HG03460 (cell line): ENCODE measurements around the gene TAF10.

Source experiments
- ATAC-seq: cut with Tn5 transposase; IDR thresholded peaks from one replicate; pipeline ENCODE4 v1.9.1; 2021; ENCODE audit not compliant: unreplicated experiment

Gene TAF10

GRCh38 chr11:6586434-6587359 lies 25.3 kb downstream of the TAF10 start:
- no peak for ATAC-seq

DNA sequence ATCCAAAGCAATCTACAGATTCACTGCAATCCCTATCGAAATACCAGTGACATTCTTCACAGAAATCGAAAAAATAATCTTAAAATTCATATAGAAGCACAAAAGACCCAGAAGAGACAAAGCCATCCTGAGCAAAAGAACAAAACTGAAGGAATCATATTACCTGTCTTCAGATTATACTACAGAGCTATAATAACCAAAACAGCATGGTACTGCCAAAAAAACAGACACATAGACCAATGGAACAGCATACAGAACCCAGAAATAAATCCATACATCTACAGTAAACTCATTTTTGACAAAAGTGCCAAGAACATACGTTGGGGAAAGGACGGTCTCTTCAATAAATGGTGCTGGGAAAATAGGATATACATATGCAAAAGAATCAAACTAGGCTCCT lies 27.5 kb downstream of the TAF10 start:
- ATAC-seq, result no peak

- ATAC-seq, result no peak
Observed at GRCh38 chr11:6583584-6583983, 28.4 kb downstream of the TAF10 start.

GRCh38 chr11:6579681-6580080 lies 32.3 kb downstream of the TAF10 start:
- no peak for ATAC-seq

DNA sequence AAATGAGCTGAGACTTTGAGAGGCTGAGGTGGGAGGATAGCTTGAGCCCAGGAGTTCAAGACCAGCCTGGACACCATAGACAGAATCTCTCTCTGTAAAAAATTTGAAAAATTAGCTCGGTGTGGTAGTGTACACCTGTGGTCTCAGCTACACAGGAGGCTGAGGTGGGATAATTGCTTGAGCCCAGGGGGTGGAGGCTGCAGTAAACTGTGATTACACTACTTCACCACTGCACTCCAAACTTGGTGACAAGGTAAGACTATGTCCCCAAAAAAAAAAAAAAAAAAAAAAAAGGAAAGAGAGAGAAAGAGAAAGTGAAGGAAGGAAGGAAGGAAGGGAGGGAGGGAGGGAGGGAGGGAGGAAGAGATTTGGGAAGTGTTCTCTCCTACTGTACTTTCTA lies 33.9 kb downstream of the TAF10 start:
- ATAC-seq, result no peak

DNA sequence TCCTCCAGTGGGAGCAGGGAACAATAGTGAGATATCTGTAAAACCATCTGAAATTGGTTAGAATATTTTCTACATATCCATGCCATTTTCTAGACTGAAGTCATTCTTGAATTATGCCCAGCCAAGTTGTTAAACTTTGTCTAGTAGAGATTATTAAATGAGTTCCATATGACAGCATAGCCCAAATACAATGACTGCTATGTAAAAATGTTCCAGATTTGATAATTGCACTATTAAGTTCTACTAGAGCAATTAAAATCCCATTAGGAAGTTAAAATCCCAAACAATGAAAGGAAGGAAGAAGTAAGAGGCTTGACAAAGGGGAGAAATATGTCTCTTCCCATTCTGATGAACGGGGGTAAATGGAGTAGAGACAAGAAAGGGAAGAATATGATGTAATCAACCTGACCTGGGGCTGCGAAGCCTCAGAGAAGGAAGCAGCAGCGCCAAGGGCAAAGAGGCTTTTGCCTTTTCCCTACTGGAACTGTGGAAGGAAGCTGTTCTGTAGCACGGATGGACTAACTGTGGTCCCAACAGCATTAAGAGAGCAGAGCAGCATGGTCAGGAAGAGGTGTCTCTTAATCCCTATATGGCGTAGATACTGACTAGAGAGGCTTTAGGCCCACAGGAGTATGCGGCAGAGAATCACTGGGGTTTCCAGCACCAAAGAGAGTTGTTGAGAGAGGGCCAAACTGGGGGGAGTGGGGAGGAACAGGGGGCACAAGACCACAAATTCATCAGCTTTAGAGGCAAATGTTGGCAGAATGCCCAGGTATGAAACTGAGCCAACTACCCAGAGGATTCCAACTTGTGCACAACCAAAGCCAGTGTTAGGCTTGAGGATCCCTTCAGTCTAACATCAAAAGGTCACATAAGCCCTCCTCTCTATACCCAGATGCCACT lies 35.3 kb downstream of the TAF10 start:
- no peak for ATAC-seq

DNA sequence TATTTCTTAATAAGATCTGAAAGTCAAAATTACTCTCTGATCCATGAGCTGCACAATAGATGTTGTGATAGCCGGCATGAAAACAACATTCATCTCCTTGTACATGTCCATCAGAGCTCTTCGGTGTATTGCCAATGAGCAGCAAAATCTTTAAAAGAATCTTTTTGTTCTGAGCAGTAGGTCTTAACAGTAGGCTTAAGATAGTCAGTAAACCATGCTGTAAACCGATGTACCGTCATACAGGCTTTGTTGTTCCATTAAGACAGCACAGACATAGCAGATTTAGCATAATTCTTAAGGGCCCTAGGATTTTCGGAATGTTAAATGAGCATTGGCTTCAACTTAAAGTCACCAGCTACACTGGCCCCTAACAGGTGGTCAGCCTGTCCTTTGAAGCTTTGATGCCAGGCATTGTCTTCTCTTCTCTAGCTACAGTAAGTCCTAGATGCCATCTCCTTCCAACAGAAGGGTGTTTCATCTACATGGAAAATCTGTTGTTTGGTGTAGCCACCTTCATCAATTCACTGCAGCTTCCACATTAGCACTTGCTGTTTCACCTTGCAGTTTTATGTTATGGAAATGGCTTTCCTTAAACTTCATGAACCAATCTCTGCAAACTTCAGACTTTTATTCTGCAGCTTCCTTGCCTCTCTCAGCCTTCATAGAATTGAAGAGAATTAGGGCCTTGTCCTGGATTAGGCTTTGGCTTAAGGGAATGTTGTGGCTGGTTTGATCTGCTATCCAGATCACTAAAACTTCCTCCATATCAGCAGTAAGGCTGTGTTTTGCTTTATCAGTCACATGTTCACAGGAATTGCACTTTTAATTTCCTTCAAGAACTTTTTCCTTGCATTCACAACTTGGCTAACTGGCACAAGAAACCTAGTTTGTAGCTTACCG lies 37.0 kb downstream of the TAF10 start:
- no peak for ATAC-seq

- no peak for ATAC-seq
Observed at GRCh38 chr11:6572215-6572614, 39.8 kb downstream of the TAF10 start.

GRCh38 chr11:6571434-6572008 lies 40.5 kb downstream of the TAF10 start:
- no peak for ATAC-seq

DNA sequence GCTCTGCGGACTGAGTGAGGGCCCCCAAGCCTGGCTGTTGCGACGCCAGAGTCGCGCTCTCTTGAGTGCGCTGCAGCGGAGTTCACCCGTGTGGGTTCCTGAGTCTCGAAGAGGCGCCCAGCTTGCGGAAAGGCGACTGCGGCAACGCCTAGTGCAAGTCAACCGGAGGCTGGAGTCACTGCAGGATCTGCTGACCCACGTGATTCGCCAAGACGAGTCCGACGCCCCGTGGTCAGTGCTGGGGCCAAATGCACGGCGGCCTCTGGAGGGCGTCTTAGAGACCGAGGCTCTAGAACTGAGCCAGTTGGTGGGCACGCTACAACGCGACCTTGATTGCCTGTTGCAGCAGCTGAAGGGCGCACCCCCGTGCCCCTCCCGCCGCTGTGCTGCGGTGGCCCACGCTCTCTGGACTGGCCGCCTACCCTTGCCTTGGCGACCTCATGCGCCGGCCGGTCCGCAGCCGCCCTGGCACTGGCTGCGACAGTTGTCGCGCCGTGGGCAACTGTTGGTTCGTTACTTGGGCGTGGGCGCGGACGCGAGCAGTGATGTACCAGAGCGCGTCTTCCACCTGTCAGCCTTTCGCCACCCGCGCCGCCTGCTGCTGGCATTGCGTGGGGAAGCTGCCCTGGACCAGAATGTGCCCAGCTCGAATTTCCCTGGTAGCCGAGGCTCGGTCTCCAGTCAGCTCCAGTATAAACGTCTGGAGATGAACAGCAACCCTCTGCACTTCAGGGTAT lies 41.2 kb downstream of the TAF10 start:
- no peak for ATAC-seq

DNA sequence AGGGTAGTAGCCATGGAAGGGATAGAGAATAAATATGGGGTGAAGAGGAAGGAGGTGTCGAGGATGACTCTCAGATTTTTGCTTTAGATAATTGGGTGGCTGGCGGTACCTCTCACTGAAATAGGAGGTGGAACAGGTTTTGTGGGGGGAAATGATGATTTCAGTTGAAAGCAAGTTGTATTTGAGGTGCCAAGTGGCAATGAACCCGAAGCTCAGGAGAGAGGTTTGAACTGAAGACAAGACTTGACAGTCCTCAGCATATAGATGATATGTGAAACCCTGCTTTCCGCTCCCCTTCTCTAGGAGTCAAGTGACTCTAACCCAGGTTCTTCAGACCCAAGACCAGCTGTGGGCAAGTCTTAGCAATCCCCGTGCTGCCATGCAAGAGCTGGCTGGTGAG lies 42.3 kb downstream of the TAF10 start:
- no peak for ATAC-seq

DNA sequence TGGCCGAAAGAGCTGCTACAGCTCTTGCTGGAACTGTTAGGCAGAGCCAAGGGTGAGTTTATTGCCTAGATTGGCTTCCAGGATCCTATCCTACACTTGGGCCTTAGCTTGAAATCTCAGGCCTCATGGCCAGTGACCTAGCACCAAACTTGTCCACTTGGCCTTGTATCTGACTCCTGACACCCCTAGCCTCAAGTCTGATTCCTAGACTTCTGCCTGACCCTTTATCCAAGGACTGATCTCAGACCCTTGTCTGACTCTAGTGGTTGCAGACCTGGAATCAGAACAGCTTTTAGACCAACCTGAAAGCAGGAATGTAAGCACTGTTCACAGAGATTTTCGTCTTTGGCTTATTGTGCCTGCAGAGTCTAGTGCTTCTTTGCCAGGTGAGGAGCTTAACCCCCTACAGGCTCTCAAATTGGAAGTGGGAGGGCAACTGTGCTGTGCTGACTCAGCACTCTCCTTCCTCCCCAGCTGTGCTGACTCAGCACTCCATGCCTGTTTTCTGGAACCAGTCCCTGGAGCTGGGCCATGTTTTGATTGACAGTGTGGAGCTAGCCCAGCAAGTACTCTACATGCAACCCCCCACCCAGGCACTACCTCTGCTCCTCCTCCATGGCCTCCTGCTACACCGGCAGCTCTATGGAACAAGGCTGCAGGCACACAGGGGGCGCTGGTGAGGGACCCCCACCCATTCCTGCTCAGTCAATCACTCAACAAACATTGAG lies 43.7 kb downstream of the TAF10 start:
- ATAC-seq, result no peak

- no peak for ATAC-seq
Observed at GRCh38 chr11:6567371-6567745, 44.7 kb downstream of the TAF10 start.

- no peak for ATAC-seq
Observed at GRCh38 chr11:6566704-6567370, 45.2 kb downstream of the TAF10 start.

- ATAC-seq, result no peak
Observed at GRCh38 chr11:6565988-6566703, 45.9 kb downstream of the TAF10 start.

DNA sequence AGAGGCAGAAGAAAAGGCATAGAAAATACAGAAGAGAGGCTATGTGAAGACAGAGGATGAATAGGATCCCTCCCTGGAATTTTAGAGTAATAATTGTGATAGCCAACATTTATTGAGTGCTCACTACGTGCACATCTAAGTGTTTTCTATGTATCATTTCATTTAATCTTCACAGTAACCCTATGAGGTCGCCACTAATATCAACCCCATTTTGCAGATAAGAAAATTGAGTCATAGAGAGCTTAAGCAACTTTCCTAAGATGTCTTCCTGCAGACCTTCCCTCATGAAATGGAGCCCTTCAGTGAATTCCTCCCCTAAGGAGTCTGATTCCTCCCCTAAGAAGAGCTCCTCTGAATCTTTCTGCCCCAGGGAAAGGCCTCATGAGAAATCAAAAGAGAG lies 46.7 kb downstream of the TAF10 start:
- ATAC-seq, result no peak

GRCh38 chr11:6563667-6564066 lies 48.3 kb downstream of the TAF10 start:
- ATAC-seq, result no peak

- no peak for ATAC-seq
Observed at GRCh38 chr11:6563121-6563619, 48.8 kb downstream of the TAF10 start.
